IMR-90 (cell line): ENCODE results near the gene LMBR1L. TPM values are rescaled to one million over a fixed set of nuclear protein-coding genes. Genes with fewer than 3 reads are reported as not detected.

Source experiments
- ATAC-seq: fragments of 200-7000 bp; cut with Tn5 transposase; 2 replicates; pipeline ENCODE4 v1.9.1; 2020; ENCODE audit warnings: low read depth, mild to moderate bottlenecking, moderate library complexity
- BruUV-seq: library from RNA; stranded (reverse); fragments of 400-500 nt; replicated peaks from 2 replicates; lab custom pipeline; 2021; lab: Mats Ljungman, UMichigan
- CTCF ChIA-PET: fragments of 300-600 bp; formaldehyde crosslinking; extraction: SDS; loops from one replicate; lab custom pipeline; 2021; ENCODE audit warnings: antibody characterized with exemption; lab: Yijun Ruan, JAX
- POLR2A ChIA-PET: fragments of 300-600 bp; sonication (Branson Sonifier 250); formaldehyde crosslinking; loops from one replicate; lab custom pipeline; 2022; ENCODE audit warnings: antibody characterized with exemption; ENCODE audit not compliant: unreplicated experiment; lab: Charles Lee
- DNase-seq: peaks from one replicate; pipeline ENCODE4 v3.0.0; 2013
- H2AFZ ChIP-seq: replicated peaks from 2 replicates; pipeline ENCODE3; 2013; ENCODE audit warnings: low read length, mild to moderate bottlenecking; ENCODE audit not compliant: poor library complexity
- H2AK5ac ChIP-seq: 2 replicates; pipeline ENCODE4 v1.6.1; 2013; ENCODE audit warnings: low read depth, low read length, inconsistent platforms
- H2AK9ac ChIP-seq: replicated peaks from 2 replicates; pipeline ENCODE3; 2013; ENCODE audit warnings: mild to moderate bottlenecking, low read depth, low read length, moderate library complexity; ENCODE audit not compliant: poor library complexity
- H2BK120ac ChIP-seq: 2 replicates; pipeline ENCODE4 v1.6.1; 2013; ENCODE audit warnings: low read depth, low read length, inconsistent platforms
- H2BK15ac ChIP-seq: 3 replicates; pipeline ENCODE4 v1.6.1; 2013; ENCODE audit warnings: low read depth, low read length, inconsistent platforms
- H2BK20ac ChIP-seq: 2 replicates; pipeline ENCODE4 v1.6.1; 2013; ENCODE audit warnings: low read depth, mild to moderate bottlenecking, inconsistent platforms, low read length, moderate library complexity
- H2BK5ac ChIP-seq: 2 replicates; pipeline ENCODE4 v1.6.1; 2013; ENCODE audit warnings: mild to moderate bottlenecking, low read depth, low read length, inconsistent platforms; ENCODE audit not compliant: poor library complexity, severe bottlenecking
- H3K14ac ChIP-seq: replicated peaks from 2 replicates; pipeline ENCODE4 v1.6.1; 2013; ENCODE audit warnings: low read depth, low read length, inconsistent platforms
- H3K18ac ChIP-seq: 2 replicates; pipeline ENCODE4 v1.6.1; 2013; ENCODE audit warnings: low read depth, low read length, control low read depth
- H3K23ac ChIP-seq: 2 replicates; pipeline ENCODE4 v1.6.1; 2013; ENCODE audit warnings: low read depth, low read length, inconsistent platforms
- H3K27ac ChIP-seq: 2 replicates; pipeline ENCODE4 v1.5.1; 2013; ENCODE audit warnings: mild to moderate bottlenecking, control low read depth, low read length; ENCODE audit not compliant: insufficient read depth
- H3K27me3 ChIP-seq: 2 replicates; pipeline ENCODE4 v1.6.1; 2013; ENCODE audit warnings: low read length; ENCODE audit not compliant: control insufficient read depth, insufficient read depth
- H3K36me3 ChIP-seq: 2 replicates; pipeline ENCODE4 v1.6.1; 2013; ENCODE audit warnings: low read length, mixed read lengths; ENCODE audit not compliant: control insufficient read depth, insufficient read depth
- H3K4ac ChIP-seq: 2 replicates; pipeline ENCODE4 v1.6.1; 2013; ENCODE audit warnings: low read depth, low read length, inconsistent platforms
- H3K4me1 ChIP-seq: 2 replicates; pipeline ENCODE4 v1.6.1; 2013; ENCODE audit warnings: low read length, mixed read lengths; ENCODE audit not compliant: control insufficient read depth, insufficient read depth
- H3K4me2 ChIP-seq: 2 replicates; pipeline ENCODE4 v1.6.1; 2013; ENCODE audit warnings: low read depth, mild to moderate bottlenecking, control low read depth, low read length, moderate library complexity
- H3K4me3 ChIP-seq: 2 replicates; pipeline ENCODE4 v1.5.1; 2013; ENCODE audit warnings: low read depth, mild to moderate bottlenecking, control low read depth, low read length, moderate library complexity; ENCODE audit not compliant: insufficient read depth
- H3K56ac ChIP-seq: 2 replicates; pipeline ENCODE4 v1.6.1; 2013; ENCODE audit warnings: low read length, inconsistent platforms; ENCODE audit not compliant: insufficient read depth; ENCODE audit errors: extremely low read depth
- H3K79me1 ChIP-seq, 2 experiments: 2 replicates each; pipeline ENCODE4 v1.6.1; 2013; ENCODE audit warnings: low read length in 2 of 2, inconsistent platforms in 1 of 2, low read depth in 1 of 2
- H3K9ac ChIP-seq: 2 replicates; pipeline ENCODE4 v1.6.1; 2013; ENCODE audit warnings: low read depth, low read length, control low read depth
- H3K9me1 ChIP-seq: 2 replicates; pipeline ENCODE4 v1.6.1; 2013; ENCODE audit warnings: low read length, inconsistent platforms; ENCODE audit not compliant: insufficient read depth
- H3K9me3 ChIP-seq: 2 replicates; pipeline ENCODE4 v1.6.1; 2013; ENCODE audit warnings: low read length; ENCODE audit not compliant: control insufficient read depth, insufficient read depth
- H4K20me1 ChIP-seq: 2 replicates; pipeline ENCODE4 v1.6.1; 2013; ENCODE audit warnings: low read length, inconsistent platforms; ENCODE audit not compliant: insufficient read depth
- H4K5ac ChIP-seq: 2 replicates; pipeline ENCODE4 v1.6.1; 2013; ENCODE audit warnings: mild to moderate bottlenecking, low read depth, low read length, control low read depth
- H4K8ac ChIP-seq, 2 experiments: 2 replicates each; pipeline ENCODE4 v1.6.1; 2013; ENCODE audit warnings: low read depth in 2 of 2, low read length in 2 of 2, control low read depth in 1 of 2, inconsistent platforms in 1 of 2
- H4K91ac ChIP-seq: 2 replicates; pipeline ENCODE4 v1.6.1; 2013; ENCODE audit warnings: low read depth, low read length, inconsistent platforms; ENCODE audit not compliant: insufficient read depth
- CEBPB ChIP-seq: IDR thresholded peaks from 2 replicates; pipeline ENCODE4 v1.6.1; 2012; ENCODE audit warnings: low read depth, low read length, improper control_type of control experiment
- CHD1 ChIP-seq: IDR thresholded peaks from 2 replicates; pipeline ENCODE4 v1.6.1; 2012; ENCODE audit warnings: low read depth, low read length, improper control_type of control experiment
- FOS ChIP-seq: fragments of 150-350 bp; IDR thresholded peaks from 2 replicates; pipeline ENCODE4 v1.6.1; 2016; ENCODE audit warnings: low read depth, low read length
- MAFK ChIP-seq: IDR thresholded peaks from 2 replicates; pipeline ENCODE4 v1.6.1; 2012; ENCODE audit warnings: low read depth, low read length, improper control_type of control experiment
- MAZ ChIP-seq: IDR thresholded peaks from 2 replicates; pipeline ENCODE4 v1.6.1; 2012; ENCODE audit warnings: low read depth, mild to moderate bottlenecking, low read length, improper control_type of control experiment, moderate library complexity, borderline replicate concordance
- RFX5 ChIP-seq: IDR thresholded peaks from 2 replicates; pipeline ENCODE4 v1.8.0; 2012; ENCODE audit warnings: low read depth, mild to moderate bottlenecking, low read length, moderate library complexity
- SMC3 ChIP-seq: fragments of 150-350 bp; IDR thresholded peaks from 2 replicates; pipeline ENCODE4 v1.6.1; 2016; ENCODE audit warnings: low read depth, mild to moderate bottlenecking, antibody characterized with exemption, low read length, moderate library complexity
- WGBS, 2 experiments: methylation state at CpG; one replicate each; pipeline versions ENCODE4 v1.1.5 to v1.1.7; 2013; ENCODE audit warnings: missing lambda C conversion rate in 2 of 2; ENCODE audit not compliant: insufficient read length in 1 of 2; ENCODE audit errors: extremely low coverage in 2 of 2; 5-methylcytosine and 5-hydroxymethylcytosine counted together
- dilution Hi-C: fragments of 300-500 bp; cut with HindIII; formaldehyde crosslinking; loops from one replicate; pipeline ENCODE4 v1.14.3; 2018; ENCODE audit warnings: low sequenced_read_pairs; ENCODE audit not compliant: unreplicated experiment
- in situ Hi-C: fragments of 300-500 bp; cut with MboI; formaldehyde crosslinking; loops from 3 replicates; pipeline ENCODE4 v1.14.3; 2019; ENCODE audit warnings: low sequenced_read_pairs, inconsistent platforms, mixed read lengths
- intact Hi-C: fragments of 100-400 bp; cut with micrococcal nuclease; formaldehyde crosslinking; loops from 2 replicates; pipeline ENCODE4 v1.10.0; 2022
- polyA plus RNA-seq, 3 experiments: library from polyadenylated mRNA; depleted of rRNA; stranded (reverse); fragments of >200 nt; gene quantifications; 2 replicates each; pipeline ENCODE4 v1.2.3, GENCODE V29; 2012; ENCODE audit warnings: low replicate concordance in 1 of 3
- total RNA-seq: library from RNA; depleted of rRNA; stranded (reverse); fragments of >200 nt; gene quantifications from 2 replicates; pipeline ENCODE4 v1.2.3, GENCODE V29; 2012
- TF ChIP-seq, protein P1 (sequence below): fragments of 150-350 bp; IDR thresholded peaks from 2 replicates; pipeline ENCODE4 v1.6.1; 2017; ENCODE audit warnings: mild to moderate bottlenecking, antibody characterized with exemption, low read length, low read depth
- TF ChIP-seq, protein P2 (sequence below): conservative IDR thresholded peaks from 2 replicates; pipeline ENCODE4 v1.5.1; 2012; ENCODE audit warnings: mild to moderate bottlenecking, low read depth, low read length, improper control_type of control experiment
- TF ChIP-seq, protein P3 (sequence below): fragments of 150-350 bp; IDR thresholded peaks from 2 replicates; pipeline ENCODE4 v1.6.1; 2016; ENCODE audit warnings: low read depth, mild to moderate bottlenecking, low read length, moderate library complexity, borderline replicate concordance

LMBR1L gene
- total and polyA plus RNA-seq, 2 of the 4 experiments (the other 2 are of a cell fraction): 33.0 to 44.6 TPM

DNA sequence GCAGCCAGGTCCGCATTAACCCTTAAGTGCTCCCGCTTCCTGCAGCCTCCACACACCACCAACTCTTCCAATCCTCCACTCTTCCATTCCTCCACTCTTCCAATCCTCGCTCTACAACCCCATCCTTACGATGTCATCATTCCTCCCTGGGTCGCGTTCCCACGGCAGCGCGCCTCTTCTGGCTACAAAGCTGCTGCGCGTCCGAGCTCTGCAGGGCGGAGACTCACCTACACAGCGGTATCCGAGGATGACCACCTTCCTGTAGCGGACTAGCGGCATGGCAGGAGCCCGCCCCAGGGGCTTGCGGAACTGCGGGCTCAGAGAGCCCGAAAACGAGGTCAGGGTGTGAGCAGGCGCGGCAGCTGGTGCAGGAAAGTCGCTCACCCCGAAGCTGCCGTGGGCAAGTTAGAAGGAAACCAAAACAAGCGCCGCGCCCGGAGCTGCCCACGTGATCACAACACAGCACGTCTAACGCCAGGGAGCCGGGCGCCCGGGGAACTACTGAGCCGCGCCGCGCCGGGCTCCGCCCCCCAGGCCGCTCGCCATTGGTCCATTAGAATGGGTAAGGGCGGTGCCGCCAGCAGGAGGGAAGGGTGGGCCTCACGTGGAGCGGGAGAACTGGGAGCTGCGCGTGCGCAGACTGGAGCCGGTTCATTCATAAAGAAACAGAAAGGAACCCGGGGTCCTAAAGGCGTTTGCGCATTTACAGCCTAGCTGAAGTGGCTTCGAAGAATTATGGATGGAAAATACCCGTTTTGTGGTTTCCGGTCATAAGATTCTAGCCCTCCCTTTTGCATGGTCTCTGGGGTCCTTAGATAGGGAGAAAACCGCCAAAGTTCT is 40.9 kb downstream of the LMBR1L start, which contains the start of gene RHEBL1 (continued):
- peak; percentile 60; the same call in 1 of the 2 replicates for TF ChIP-seq MAZ
- TF ChIP-seq RFX5: no peak

DNA sequence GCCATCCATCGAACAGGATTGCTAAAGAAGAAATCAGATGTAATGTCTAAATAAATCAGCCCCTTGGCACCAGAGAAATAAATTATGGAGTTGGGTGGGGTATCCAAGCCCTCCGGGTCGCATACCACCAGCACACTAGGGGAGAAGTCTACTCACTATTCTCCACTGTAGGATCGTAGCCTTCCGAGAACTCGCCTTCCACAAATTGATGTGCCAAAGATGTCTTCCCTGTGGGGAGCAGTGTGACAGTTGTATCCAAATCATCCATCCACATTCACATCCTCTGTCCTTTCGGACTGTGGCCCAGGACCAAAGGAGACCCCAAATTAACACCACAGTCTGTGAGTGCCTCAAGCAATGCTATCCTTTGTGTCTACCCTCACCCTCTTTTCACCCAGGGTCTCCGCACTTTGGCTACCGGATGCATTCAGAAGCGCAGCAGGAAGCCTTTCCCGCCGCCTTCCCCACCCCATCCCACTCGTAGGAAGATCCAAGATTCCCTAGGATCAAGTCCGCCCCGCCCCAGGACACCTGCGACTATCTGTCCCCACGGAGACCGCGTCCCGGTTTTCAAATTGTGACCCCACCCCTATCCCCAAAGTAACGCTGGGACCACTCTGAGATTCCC is 41.7 kb downstream of the LMBR1L start:
- DNase-seq: no peak
- Histone ChIP-seq H3K4me2 (peak overlapping the region; percentile 70), H3K56ac (no peak overlapping the region), H4K20me1 (no peaks in the 10 kb centered on the region), H3K18ac (no peak overlapping the region), H2BK20ac (no peak overlapping the region), H2AK9ac (peak overlapping the region; percentile 7), H3K4me3 (peak overlapping the region; percentile 76), H2BK120ac (no peak overlapping the region), H2AK5ac (no peak overlapping the region), H3K27ac (no peak overlapping the region), H3K79me1 (no peaks in the 10 kb centered on the region), H3K9me1 (no peaks in the 10 kb centered on the region), H2BK15ac (no peak overlapping the region), H2AFZ (peak overlapping the region; percentile 93), H3K9me3 (no peaks in the 10 kb centered on the region), H3K4ac (no peak overlapping the region), H3K14ac (no peak overlapping the region), H4K8ac (no peak overlapping the region), H3K36me3 (no peaks in the 10 kb centered on the region), H3K27me3 (no peaks in the 10 kb centered on the region), H4K91ac (no peak overlapping the region), H2BK5ac (no peak overlapping the region), H3K23ac (peak overlapping the region; percentile 56; the same call in 1 of the 2 replicates), H3K4me1 (no peaks in the 10 kb centered on the region; the same call in 1 of the 2 replicates), H3K9ac (peak overlapping the region; percentile 32; the same call in 1 of the 2 replicates), H4K5ac (no peak overlapping the region)
- POLR2A ChIA-PET: no interaction called here
- WGBS, 2 experiments: 1% methylated on average over 12 of the region's 21 CpGs; no CpG with 5 or more reads in 1 of the 2 experiments
- intact Hi-C loops (no loop called here), dilution Hi-C loops (no loop called here), in situ Hi-C loops (no loop called here)
- CTCF ChIA-PET: interaction anchor here (1.3 kb wide), 1 partner anchor 19 kb away, joined by 16 read pairs; no protein-coding TSS in a partner anchor
- no peak for ATAC-seq
- no TSS peak for BruUV-seq
- TF ChIP-seq SMC3: no peak
- no peak for TF ChIP-seq MAZ
- no peak for TF ChIP-seq MAFK
- no peak for TF ChIP-seq CHD1
- TF ChIP-seq RFX5: no peak
- TF ChIP-seq, protein P1, sequence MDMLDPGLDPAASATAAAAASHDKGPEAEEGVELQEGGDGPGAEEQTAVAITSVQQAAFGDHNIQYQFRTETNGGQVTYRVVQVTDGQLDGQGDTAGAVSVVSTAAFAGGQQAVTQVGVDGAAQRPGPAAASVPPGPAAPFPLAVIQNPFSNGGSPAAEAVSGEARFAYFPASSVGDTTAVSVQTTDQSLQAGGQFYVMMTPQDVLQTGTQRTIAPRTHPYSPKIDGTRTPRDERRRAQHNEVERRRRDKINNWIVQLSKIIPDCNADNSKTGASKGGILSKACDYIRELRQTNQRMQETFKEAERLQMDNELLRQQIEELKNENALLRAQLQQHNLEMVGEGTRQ: no peak
- no peak for TF ChIP-seq CEBPB
- TF ChIP-seq, protein P2, sequence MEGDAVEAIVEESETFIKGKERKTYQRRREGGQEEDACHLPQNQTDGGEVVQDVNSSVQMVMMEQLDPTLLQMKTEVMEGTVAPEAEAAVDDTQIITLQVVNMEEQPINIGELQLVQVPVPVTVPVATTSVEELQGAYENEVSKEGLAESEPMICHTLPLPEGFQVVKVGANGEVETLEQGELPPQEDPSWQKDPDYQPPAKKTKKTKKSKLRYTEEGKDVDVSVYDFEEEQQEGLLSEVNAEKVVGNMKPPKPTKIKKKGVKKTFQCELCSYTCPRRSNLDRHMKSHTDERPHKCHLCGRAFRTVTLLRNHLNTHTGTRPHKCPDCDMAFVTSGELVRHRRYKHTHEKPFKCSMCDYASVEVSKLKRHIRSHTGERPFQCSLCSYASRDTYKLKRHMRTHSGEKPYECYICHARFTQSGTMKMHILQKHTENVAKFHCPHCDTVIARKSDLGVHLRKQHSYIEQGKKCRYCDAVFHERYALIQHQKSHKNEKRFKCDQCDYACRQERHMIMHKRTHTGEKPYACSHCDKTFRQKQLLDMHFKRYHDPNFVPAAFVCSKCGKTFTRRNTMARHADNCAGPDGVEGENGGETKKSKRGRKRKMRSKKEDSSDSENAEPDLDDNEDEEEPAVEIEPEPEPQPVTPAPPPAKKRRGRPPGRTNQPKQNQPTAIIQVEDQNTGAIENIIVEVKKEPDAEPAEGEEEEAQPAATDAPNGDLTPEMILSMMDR: no peak
- TF ChIP-seq FOS: no peak
- TF ChIP-seq, protein P3, sequence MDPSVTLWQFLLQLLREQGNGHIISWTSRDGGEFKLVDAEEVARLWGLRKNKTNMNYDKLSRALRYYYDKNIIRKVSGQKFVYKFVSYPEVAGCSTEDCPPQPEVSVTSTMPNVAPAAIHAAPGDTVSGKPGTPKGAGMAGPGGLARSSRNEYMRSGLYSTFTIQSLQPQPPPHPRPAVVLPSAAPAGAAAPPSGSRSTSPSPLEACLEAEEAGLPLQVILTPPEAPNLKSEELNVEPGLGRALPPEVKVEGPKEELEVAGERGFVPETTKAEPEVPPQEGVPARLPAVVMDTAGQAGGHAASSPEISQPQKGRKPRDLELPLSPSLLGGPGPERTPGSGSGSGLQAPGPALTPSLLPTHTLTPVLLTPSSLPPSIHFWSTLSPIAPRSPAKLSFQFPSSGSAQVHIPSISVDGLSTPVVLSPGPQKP: no peak
